GM12878 (cell line): ENCODE data around the gene SLC12A7. TPM values are rescaled to one million over a fixed set of nuclear protein-coding genes. Genes with fewer than 3 reads are reported as not detected.

Source experiments
- ATAC-seq: fragments of 200-7000 bp; cut with Tn5 transposase; 3 replicates; pipeline ENCODE4 v1.9.1; 2020; ENCODE audit warnings: mild to moderate bottlenecking, moderate library complexity
- BruUV-seq: library from RNA; stranded (reverse); fragments of 400-500 nt; replicated peaks from 2 replicates; lab custom pipeline; 2021; lab: Mats Ljungman, UMichigan
- CTCF ChIA-PET: fragments of 300-600 bp; sonication (Branson Sonifier 250); formaldehyde crosslinking; extraction: SDS; loops from one replicate; lab custom pipeline; 2021; ENCODE audit warnings: inconsistent platforms; lab: Yijun Ruan, JAX
- POLR2A ChIA-PET: fragments of 350-600 bp; formaldehyde crosslinking; extraction: SDS; loops from one replicate; lab custom pipeline; 2021; ENCODE audit warnings: inconsistent platforms; lab: Charles Lee
- RAD21 ChIA-PET: fragments of 300-600 bp; sonication (Branson Sonifier 250); formaldehyde crosslinking; loops from one replicate; lab custom pipeline; 2023; ENCODE audit warnings: antibody characterized with exemption; ENCODE audit not compliant: unreplicated experiment; lab: Charles Lee
- SMC1A ChIA-PET: fragments of 300-600 bp; sonication (Branson Sonifier 250); formaldehyde crosslinking; loops from one replicate; lab custom pipeline; 2023; ENCODE audit not compliant: unreplicated experiment, uncharacterized antibody; lab: Charles Lee
- DNase-seq: peaks from one replicate; pipeline ENCODE4 v3.0.0-alpha.2; 2011; ENCODE audit warnings: low read depth, low spot score
- FAIRE-seq: peaks from 3 replicates; lab custom pipeline; 2011; peaks lifted over from hg19 to GRCh38; lab: Jason Lieb, UNC
- H2AFZ ChIP-seq: 2 replicates; pipeline ENCODE4 v1.6.0; 2011; ENCODE audit warnings: low read depth, low read length, control low read depth; ENCODE audit not compliant: control insufficient read depth
- H3K27ac ChIP-seq: 2 replicates; pipeline ENCODE4 v1.5.1; 2011; ENCODE audit warnings: control low read depth; ENCODE audit not compliant: control insufficient read depth, insufficient read depth
- H3K27me3 ChIP-seq, 2 experiments: replicated peaks in 1 of 2; 2 replicates each; pipeline versions ENCODE4 v1.6.0 to v1.6.1; 2011; ENCODE audit warnings: low read length in 1 of 2; ENCODE audit not compliant: control insufficient read depth in 2 of 2, insufficient read depth in 2 of 2
- H3K36me3 ChIP-seq, 2 experiments: 2 replicates each; pipeline ENCODE4 v1.5.1; 2011; ENCODE audit warnings: low read length in 1 of 2; ENCODE audit not compliant: control insufficient read depth in 2 of 2, insufficient read depth in 2 of 2
- H3K4me1 ChIP-seq: 2 replicates; pipeline ENCODE4 v1.6.1; 2011; ENCODE audit warnings: mild to moderate bottlenecking, low read length, moderate library complexity, mixed read lengths; ENCODE audit not compliant: control insufficient read depth, insufficient read depth
- H3K4me2 ChIP-seq: 2 replicates; pipeline ENCODE4 v1.6.0; 2011; ENCODE audit warnings: control low read depth; ENCODE audit not compliant: control insufficient read depth, insufficient read depth
- H3K4me3 ChIP-seq: fragments of 200-600 bp; sonication (generic); 2 replicates; pipeline ENCODE4 v1.5.1; 2016
- H3K79me2 ChIP-seq: 2 replicates; pipeline ENCODE4 v1.6.0; 2011; ENCODE audit warnings: low read length; ENCODE audit not compliant: control insufficient read depth, insufficient read depth
- H3K9ac ChIP-seq: 2 replicates; pipeline ENCODE4 v1.8.0; 2011; ENCODE audit warnings: low read length, control low read depth, mixed read lengths; ENCODE audit not compliant: control insufficient read depth, insufficient read depth
- H3K9me3 ChIP-seq: replicated peaks from 3 replicates; pipeline ENCODE4 v1.5.1; 2011; ENCODE audit warnings: mild to moderate bottlenecking, low read length; ENCODE audit not compliant: control insufficient read depth, insufficient read depth
- H4K20me1 ChIP-seq: 2 replicates; pipeline ENCODE4 v1.6.0; 2011; ENCODE audit not compliant: control insufficient read depth, insufficient read depth
- ATF7 ChIP-seq: fragments of 450-650 bp; IDR thresholded peaks from 2 replicates; pipeline ENCODE4 v1.6.1; 2016; ENCODE audit warnings: low read depth, mild to moderate bottlenecking
- EZH2 ChIP-seq: IDR thresholded peaks from 2 replicates; pipeline ENCODE4 v1.6.1; 2012; ENCODE audit warnings: low read depth, mild to moderate bottlenecking, control low read depth, inconsistent platforms, low read length, borderline replicate concordance; ENCODE audit not compliant: control insufficient read depth
- FOXM1 ChIP-seq: IDR thresholded peaks from 2 replicates; pipeline ENCODE4 v1.6.1; 2012; ENCODE audit warnings: low read depth, mild to moderate bottlenecking, inconsistent platforms, low read length, moderate library complexity
- GABPA ChIP-seq: IDR thresholded peaks from 2 replicates; pipeline ENCODE4 v1.6.1; 2014; ENCODE audit warnings: antibody characterized with exemption, low read depth, mild to moderate bottlenecking, inconsistent platforms
- IRF3 ChIP-seq: fragments of 450-650 bp; IDR thresholded peaks from 2 replicates; pipeline ENCODE4 v1.6.1; 2014; ENCODE audit warnings: mild to moderate bottlenecking
- MYB ChIP-seq: fragments of 150-350 bp; IDR thresholded peaks from 2 replicates; pipeline ENCODE4 v1.6.1; 2014; ENCODE audit warnings: mild to moderate bottlenecking, low read depth, low read length, borderline replicate concordance
- RELB ChIP-seq: fragments of 450-650 bp; IDR thresholded peaks from 2 replicates; pipeline ENCODE4 v1.6.1; 2017; ENCODE audit warnings: low read depth, mild to moderate bottlenecking, moderate library complexity
- SREBF1 ChIP-seq: IDR thresholded peaks from 2 replicates; pipeline ENCODE4 v1.6.1; 2012; ENCODE audit warnings: mild to moderate bottlenecking, low read length
- TCF12 ChIP-seq: IDR thresholded peaks from 2 replicates; pipeline ENCODE4 v1.6.1; 2011; ENCODE audit warnings: low read depth, mild to moderate bottlenecking, low read length
- ZNF207 ChIP-seq: fragments of 450-650 bp; IDR thresholded peaks from 2 replicates; pipeline ENCODE4 v1.6.1; 2014; ENCODE audit warnings: antibody characterized with exemption, mild to moderate bottlenecking, borderline replicate concordance
- WGBS: methylation state at CpG from one replicate; pipeline ENCODE4 v1.1.6; 2016; ENCODE audit warnings: low lambda C conversion rate; ENCODE audit not compliant: insufficient replicate concordance, insufficient coverage; ENCODE audit errors: missing lambda C conversion rate; 5-methylcytosine and 5-hydroxymethylcytosine counted together
- in situ Hi-C: fragments of 300-500 bp; cut with MboI; formaldehyde crosslinking; loops from 9 replicates; pipeline ENCODE4 v1.14.3; 2018; ENCODE audit warnings: mixed read lengths
- intact Hi-C: fragments of 100-400 bp; cut with micrococcal nuclease; formaldehyde crosslinking; loops from one replicate; pipeline ENCODE4 v1.14.2; 2022; ENCODE audit not compliant: unreplicated experiment
- polyA plus RNA-seq, 11 experiments: library from polyadenylated mRNA; depleted of rRNA in 4 of 11; unstranded in 6 of 11; stranded (reverse) in 5 of 11; fragments of >200 nt; fragmentation: Nextera tagmentation in 4 of 11; fragmentation: Illumina TruSeq in 1 of 11; extraction: Ambion mirVana in 4 of 11; extraction: Trizol in 1 of 11; gene quantifications; 1 replicate in 1 of 11; 2 replicates in 10 of 11; pipeline versions ENCODE4 v1.2.1 to v1.2.3, GENCODE V29; 2011 to 2016; ENCODE audit warnings: inconsistent platforms in 2 of 11, missing spikeins in 2 of 11, low read depth in 1 of 11
- total RNA-seq, 4 experiments: library from RNA; depleted of rRNA in 3 of 4; stranded (reverse); fragments of >200 nt in 3 of 4; fragmentation: Illumina TruSeq in 1 of 4; extraction: Trizol in 1 of 4; gene quantifications; 2 replicates each; pipeline versions ENCODE4 v1.2.1 to v1.2.3, GENCODE V29; 2013 to 2021
- TF ChIP-seq, protein P1 (sequence below): fragments of 450-650 bp; IDR thresholded peaks from 2 replicates; pipeline ENCODE4 v1.6.1; 2017; ENCODE audit warnings: mild to moderate bottlenecking, moderate library complexity
- TF ChIP-seq, protein P2 (sequence below): fragments of 450-650 bp; IDR thresholded peaks from 2 replicates; pipeline ENCODE4 v1.6.1; 2016; ENCODE audit warnings: mild to moderate bottlenecking, moderate library complexity, borderline replicate concordance

SLC12A7 gene
- total and polyA plus RNA-seq, 10 of the 15 experiments (the other 5 are each of a cell fraction or from before 2014, with no cell fraction given), result 0.10 to 10.0 (median 2.9) TPM

GRCh38 chr5:1037671-1038416 lies 74.0 kb downstream of the SLC12A7 start:
- ChIA-PET SMC1A (no interaction called here), RAD21 (no interaction called here), POLR2A (no interaction called here), CTCF (no interaction called here)
- Histone ChIP-seq H3K4me1 (no peaks in the 10 kb centered on the region), H3K4me2 (no peak overlapping the region), H3K27ac (no peak overlapping the region), H3K4me3 (no peak overlapping the region), H3K36me3 (no peaks in the 10 kb centered on the region), H3K79me2 (no peaks in the 10 kb centered on the region), H3K9me3 (no peaks in the 10 kb centered on the region; the same call in 2 of the 3 replicates), H3K27me3 (no peaks in the 10 kb centered on the region), H4K20me1 (no peaks in the 10 kb centered on the region), H2AFZ (no peak overlapping the region), H3K9ac (no peak overlapping the region)
- intact Hi-C loops, result no loop called here
- in situ Hi-C loops, result no loop called here
- no peak for DNase-seq
- FAIRE-seq, result no peak
- ATAC-seq, result no peak
- 67% methylated on average over 18 of the region's 43 CpGs for WGBS
- BruUV-seq, result no TSS peak
- TF ChIP-seq ZNF207 (no peak), ATF7 (no peak), FOXM1 (no peak), TCF12 (no peak), IRF3 (no peak), MYB (no peak), GABPA (no peak), EZH2 (no peak), RELB (no peak), SREBF1 (no peak)
- TF ChIP-seq, protein P1, sequence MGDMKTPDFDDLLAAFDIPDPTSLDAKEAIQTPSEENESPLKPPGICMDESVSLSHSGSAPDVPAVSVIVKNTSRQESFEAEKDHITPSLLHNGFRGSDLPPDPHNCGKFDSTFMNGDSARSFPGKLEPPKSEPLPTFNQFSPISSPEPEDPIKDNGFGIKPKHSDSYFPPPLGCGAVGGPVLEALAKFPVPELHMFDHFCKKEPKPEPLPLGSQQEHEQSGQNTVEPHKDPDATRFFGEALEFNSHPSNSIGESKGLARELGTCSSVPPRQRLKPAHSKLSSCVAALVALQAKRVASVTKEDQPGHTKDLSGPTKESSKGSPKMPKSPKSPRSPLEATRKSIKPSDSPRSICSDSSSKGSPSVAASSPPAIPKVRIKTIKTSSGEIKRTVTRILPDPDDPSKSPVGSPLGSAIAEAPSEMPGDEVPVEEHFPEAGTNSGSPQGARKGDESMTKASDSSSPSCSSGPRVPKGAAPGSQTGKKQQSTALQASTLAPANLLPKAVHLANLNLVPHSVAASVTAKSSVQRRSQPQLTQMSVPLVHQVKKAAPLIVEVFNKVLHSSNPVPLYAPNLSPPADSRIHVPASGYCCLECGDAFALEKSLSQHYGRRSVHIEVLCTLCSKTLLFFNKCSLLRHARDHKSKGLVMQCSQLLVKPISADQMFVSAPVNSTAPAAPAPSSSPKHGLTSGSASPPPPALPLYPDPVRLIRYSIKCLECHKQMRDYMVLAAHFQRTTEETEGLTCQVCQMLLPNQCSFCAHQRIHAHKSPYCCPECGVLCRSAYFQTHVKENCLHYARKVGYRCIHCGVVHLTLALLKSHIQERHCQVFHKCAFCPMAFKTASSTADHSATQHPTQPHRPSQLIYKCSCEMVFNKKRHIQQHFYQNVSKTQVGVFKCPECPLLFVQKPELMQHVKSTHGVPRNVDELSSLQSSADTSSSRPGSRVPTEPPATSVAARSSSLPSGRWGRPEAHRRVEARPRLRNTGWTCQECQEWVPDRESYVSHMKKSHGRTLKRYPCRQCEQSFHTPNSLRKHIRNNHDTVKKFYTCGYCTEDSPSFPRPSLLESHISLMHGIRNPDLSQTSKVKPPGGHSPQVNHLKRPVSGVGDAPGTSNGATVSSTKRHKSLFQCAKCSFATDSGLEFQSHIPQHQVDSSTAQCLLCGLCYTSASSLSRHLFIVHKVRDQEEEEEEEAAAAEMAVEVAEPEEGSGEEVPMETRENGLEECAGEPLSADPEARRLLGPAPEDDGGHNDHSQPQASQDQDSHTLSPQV, result no peak
- TF ChIP-seq, protein P2, sequence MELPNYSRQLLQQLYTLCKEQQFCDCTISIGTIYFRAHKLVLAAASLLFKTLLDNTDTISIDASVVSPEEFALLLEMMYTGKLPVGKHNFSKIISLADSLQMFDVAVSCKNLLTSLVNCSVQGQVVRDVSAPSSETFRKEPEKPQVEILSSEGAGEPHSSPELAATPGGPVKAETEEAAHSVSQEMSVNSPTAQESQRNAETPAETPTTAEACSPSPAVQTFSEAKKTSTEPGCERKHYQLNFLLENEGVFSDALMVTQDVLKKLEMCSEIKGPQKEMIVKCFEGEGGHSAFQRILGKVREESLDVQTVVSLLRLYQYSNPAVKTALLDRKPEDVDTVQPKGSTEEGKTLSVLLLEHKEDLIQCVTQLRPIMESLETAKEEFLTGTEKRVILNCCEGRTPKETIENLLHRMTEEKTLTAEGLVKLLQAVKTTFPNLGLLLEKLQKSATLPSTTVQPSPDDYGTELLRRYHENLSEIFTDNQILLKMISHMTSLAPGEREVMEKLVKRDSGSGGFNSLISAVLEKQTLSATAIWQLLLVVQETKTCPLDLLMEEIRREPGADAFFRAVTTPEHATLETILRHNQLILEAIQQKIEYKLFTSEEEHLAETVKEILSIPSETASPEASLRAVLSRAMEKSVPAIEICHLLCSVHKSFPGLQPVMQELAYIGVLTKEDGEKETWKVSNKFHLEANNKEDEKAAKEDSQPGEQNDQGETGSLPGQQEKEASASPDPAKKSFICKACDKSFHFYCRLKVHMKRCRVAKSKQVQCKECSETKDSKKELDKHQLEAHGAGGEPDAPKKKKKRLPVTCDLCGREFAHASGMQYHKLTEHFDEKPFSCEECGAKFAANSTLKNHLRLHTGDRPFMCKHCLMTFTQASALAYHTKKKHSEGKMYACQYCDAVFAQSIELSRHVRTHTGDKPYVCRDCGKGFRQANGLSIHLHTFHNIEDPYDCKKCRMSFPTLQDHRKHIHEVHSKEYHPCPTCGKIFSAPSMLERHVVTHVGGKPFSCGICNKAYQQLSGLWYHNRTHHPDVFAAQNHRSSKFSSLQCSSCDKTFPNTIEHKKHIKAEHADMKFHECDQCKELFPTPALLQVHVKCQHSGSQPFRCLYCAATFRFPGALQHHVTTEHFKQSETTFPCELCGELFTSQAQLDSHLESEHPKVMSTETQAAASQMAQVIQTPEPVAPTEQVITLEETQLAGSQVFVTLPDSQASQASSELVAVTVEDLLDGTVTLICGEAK, result no peak
